Keratinocyte (primary cell): ENCODE results near the gene GP1BB. TPM values are rescaled to one million over a fixed set of nuclear protein-coding genes. Genes with fewer than 3 reads are reported as not detected.

Experiments used
- DNase-seq: peaks from one replicate; pipeline ENCODE4 v3.0.0-alpha.2; 2011; ENCODE audit warnings: low read depth, missing footprints, low spot score
- FAIRE-seq: peaks from 2 replicates; lab custom pipeline; 2011; peaks lifted over from hg19 to GRCh38; lab: Jason Lieb, UNC
- H2AFZ ChIP-seq: 2 replicates; pipeline ENCODE4 v1.6.0; 2012; ENCODE audit warnings: low read length, control low read depth, inconsistent platforms; ENCODE audit not compliant: control insufficient read depth
- H3K27ac ChIP-seq: 2 replicates; pipeline ENCODE4 v1.5.1; 2011; ENCODE audit warnings: low read length; ENCODE audit not compliant: control insufficient read depth, insufficient read depth
- H3K27me3 ChIP-seq: 3 replicates; pipeline ENCODE4 v1.6.0; 2011; ENCODE audit warnings: low read length; ENCODE audit not compliant: control insufficient read depth, insufficient read depth; ENCODE audit errors: extremely low read depth
- H3K36me3 ChIP-seq, 2 experiments: 2 replicates in 1 of 2; 3 replicates in 1 of 2; pipeline ENCODE4 v1.5.1; 2011; ENCODE audit warnings: low read length in 2 of 2, mild to moderate bottlenecking in 1 of 2; ENCODE audit not compliant: control insufficient read depth in 2 of 2, insufficient read depth in 2 of 2; ENCODE audit errors: extremely low read depth in 1 of 2
- H3K4me1 ChIP-seq: 3 replicates; pipeline ENCODE4 v1.5.1; 2011; ENCODE audit warnings: low read length; ENCODE audit not compliant: control insufficient read depth, insufficient read depth; ENCODE audit errors: extremely low read depth
- H3K4me2 ChIP-seq: 3 replicates; pipeline ENCODE4 v1.6.0; 2011; ENCODE audit warnings: low read depth, low read length; ENCODE audit not compliant: control insufficient read depth, insufficient read depth; ENCODE audit errors: extremely low read depth
- H3K4me3 ChIP-seq, 3 experiments: fragments of 200-600 bp in 1 of 3; sonication (generic) in 1 of 3; 2 replicates in 2 of 3; 3 replicates in 1 of 3; pipeline ENCODE4 v1.5.1; 2011 to 2016; ENCODE audit warnings: low read length in 3 of 3, mild to moderate bottlenecking in 3 of 3, control low read depth in 2 of 3, inconsistent platforms in 1 of 3, low read depth in 1 of 3, mixed read lengths in 1 of 3, mixed run types in 1 of 3, moderate library complexity in 1 of 3; ENCODE audit not compliant: control insufficient read depth in 2 of 3, insufficient read depth in 2 of 3; ENCODE audit errors: extremely low read depth in 1 of 3
- H3K79me2 ChIP-seq: 2 replicates; pipeline ENCODE4 v1.6.0; 2012; ENCODE audit warnings: low read length; ENCODE audit not compliant: control insufficient read depth, insufficient read depth
- H3K9ac ChIP-seq: 3 replicates; pipeline ENCODE4 v1.6.0; 2011; ENCODE audit warnings: low read length; ENCODE audit not compliant: control insufficient read depth, insufficient read depth; ENCODE audit errors: extremely low read depth
- H3K9me1 ChIP-seq: 3 replicates; pipeline ENCODE4 v1.6.0; 2011; ENCODE audit warnings: low read length; ENCODE audit not compliant: control insufficient read depth, insufficient read depth; ENCODE audit errors: extremely low read depth
- H3K9me3 ChIP-seq: 2 replicates; pipeline ENCODE4 v1.5.1; 2012; ENCODE audit warnings: low read depth, low read length; ENCODE audit not compliant: control insufficient read depth
- H4K20me1 ChIP-seq: 3 replicates; pipeline ENCODE4 v1.6.0; 2011; ENCODE audit warnings: low read length; ENCODE audit not compliant: control insufficient read depth, insufficient read depth; ENCODE audit errors: extremely low read depth
- CTCF ChIP-seq, 3 experiments: IDR thresholded peaks in 1 of 3; conservative IDR thresholded peaks in 1 of 3; optimal IDR thresholded peaks in 1 of 3; 2 replicates in 2 of 3; 3 replicates in 1 of 3; pipeline versions ENCODE3 to v1.5.1; 2011; ENCODE audit warnings: low read length in 3 of 3, mild to moderate bottlenecking in 3 of 3, moderate library complexity in 2 of 3, control low read depth in 1 of 3, inconsistent platforms in 1 of 3; ENCODE audit not compliant: insufficient read depth in 2 of 3; ENCODE audit errors: extremely low read depth in 1 of 3
- EZH2 ChIP-seq: IDR thresholded peaks from one replicate; pipeline ENCODE4 v1.6.1; 2012; ENCODE audit warnings: inconsistent platforms, mild to moderate bottlenecking, low read length, moderate library complexity
- dilution Hi-C: fragments of 300-500 bp; cut with MboI; formaldehyde crosslinking; loops from one replicate; pipeline ENCODE4 v1.7.0; 2020; ENCODE audit warnings: low sequenced_read_pairs; ENCODE audit not compliant: extremely low pct_ligation_motif_present
- polyA plus RNA-seq, 5 experiments: library from polyadenylated mRNA; depleted of rRNA in 3 of 5; stranded (reverse) in 3 of 5; stranded (forward) in 1 of 5; unstranded in 1 of 5; fragments of >200 nt; gene quantifications; 1 replicate in 1 of 5; 2 replicates in 3 of 5; 3 replicates in 1 of 5; pipeline versions ENCODE4 v1.2.1 to v1.2.3, GENCODE V29; 2011 to 2012; ENCODE audit warnings: missing spikeins in 2 of 5, low read depth in 1 of 5, low replicate concordance in 1 of 5

Gene GP1BB
- polyA plus RNA-seq, 1 donor (not counting 4 experiments of a cell fraction or from before 2014, with no cell fraction given): 0.05 TPM

GRCh38 chr22:19705181-19705934 lies 18.0 kb upstream of the GP1BB start:
- no peaks in the 10 kb centered on the region for H3K36me3 ChIP-seq
- no peaks in the 10 kb centered on the region for H3K4me1 ChIP-seq
- no peak overlapping the region for H2AFZ ChIP-seq
- H3K27me3 ChIP-seq: peaks cover 38% of the 10 kb centered on the region
- H3K4me3 ChIP-seq: no peak overlapping the region
- no peak overlapping the region for H3K9ac ChIP-seq
- H3K4me2 ChIP-seq: no peak overlapping the region
- no peak overlapping the region for H3K27ac ChIP-seq
- FAIRE-seq: no peak
- dilution Hi-C loops: no loop called here
- H4K20me1 ChIP-seq: no peaks in the 10 kb centered on the region
- DNase-seq: no peak
- no peaks in the 10 kb centered on the region for H3K9me1 ChIP-seq
- H3K79me2 ChIP-seq: no peaks in the 10 kb centered on the region
- H3K9me3 ChIP-seq: no peaks in the 10 kb centered on the region
- no peak for TF ChIP-seq CTCF (optimal IDR thresholded peaks at IDR 0.05 in 1 of 3, IDR thresholded peaks at IDR 0.05 in 1 of 3, conservative IDR thresholded peaks at IDR 0.05 in 1 of 3; ENCODE audit: extremely low read depth in 1 of 3, insufficient read depth in 2 of 3, low read length in 3 of 3)
- TF ChIP-seq EZH2: no peak

- no peak for FAIRE-seq
- TF ChIP-seq CTCF (optimal IDR thresholded peaks at IDR 0.05 in 1 of 3, IDR thresholded peaks at IDR 0.05 in 1 of 3, conservative IDR thresholded peaks at IDR 0.05 in 1 of 3; ENCODE audit: extremely low read depth in 1 of 3, insufficient read depth in 2 of 3, low read length in 3 of 3) (no peak), EZH2 (no peak)
These were observed 16.6 kb upstream of the GP1BB start for GRCh38 chr22:19706661-19707151.

More at GRCh38 chr22:19706661-19707151, 16.6 kb upstream of the GP1BB start:
- no peak overlapping the region for H3K4me3 ChIP-seq
- H3K9me3 ChIP-seq: no peaks in the 10 kb centered on the region
- H3K9me1 ChIP-seq: no peaks in the 10 kb centered on the region
- no peak overlapping the region for H3K9ac ChIP-seq
- no peaks in the 10 kb centered on the region for H3K4me1 ChIP-seq
- DNase-seq: no peak
- dilution Hi-C loops: no loop called here
- H3K27me3 ChIP-seq: peaks cover 41% of the 10 kb centered on the region
- H3K36me3 ChIP-seq: no peaks in the 10 kb centered on the region
- H2AFZ ChIP-seq: no peak overlapping the region
- no peaks in the 10 kb centered on the region for H4K20me1 ChIP-seq
- H3K4me2 ChIP-seq: no peak overlapping the region
- H3K79me2 ChIP-seq: no peaks in the 10 kb centered on the region
- no peak overlapping the region for H3K27ac ChIP-seq
